ENCODE measurements around the gene STON2. TPM values are rescaled to one million over a fixed set of nuclear protein-coding genes. Genes with fewer than 3 reads are reported as not detected.

STON2 gene, protein sequence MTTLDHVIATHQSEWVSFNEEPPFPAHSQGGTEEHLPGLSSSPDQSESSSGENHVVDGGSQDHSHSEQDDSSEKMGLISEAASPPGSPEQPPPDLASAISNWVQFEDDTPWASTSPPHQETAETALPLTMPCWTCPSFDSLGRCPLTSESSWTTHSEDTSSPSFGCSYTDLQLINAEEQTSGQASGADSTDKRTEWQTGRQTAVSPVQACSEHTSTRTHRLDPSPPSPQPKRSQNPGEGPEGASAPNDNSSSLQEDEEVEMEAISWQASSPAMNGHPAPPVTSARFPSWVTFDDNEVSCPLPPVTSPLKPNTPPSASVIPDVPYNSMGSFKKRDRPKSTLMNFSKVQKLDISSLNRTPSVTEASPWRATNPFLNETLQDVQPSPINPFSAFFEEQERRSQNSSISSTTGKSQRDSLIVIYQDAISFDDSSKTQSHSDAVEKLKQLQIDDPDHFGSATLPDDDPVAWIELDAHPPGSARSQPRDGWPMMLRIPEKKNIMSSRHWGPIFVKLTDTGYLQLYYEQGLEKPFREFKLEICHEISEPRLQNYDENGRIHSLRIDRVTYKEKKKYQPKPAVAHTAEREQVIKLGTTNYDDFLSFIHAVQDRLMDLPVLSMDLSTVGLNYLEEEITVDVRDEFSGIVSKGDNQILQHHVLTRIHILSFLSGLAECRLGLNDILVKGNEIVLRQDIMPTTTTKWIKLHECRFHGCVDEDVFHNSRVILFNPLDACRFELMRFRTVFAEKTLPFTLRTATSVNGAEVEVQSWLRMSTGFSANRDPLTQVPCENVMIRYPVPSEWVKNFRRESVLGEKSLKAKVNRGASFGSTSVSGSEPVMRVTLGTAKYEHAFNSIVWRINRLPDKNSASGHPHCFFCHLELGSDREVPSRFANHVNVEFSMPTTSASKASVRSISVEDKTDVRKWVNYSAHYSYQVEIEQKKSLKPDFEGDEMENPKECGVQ
- under 1 TPM; 0.30 to 0.37 TPM for total RNA-seq

DNA sequence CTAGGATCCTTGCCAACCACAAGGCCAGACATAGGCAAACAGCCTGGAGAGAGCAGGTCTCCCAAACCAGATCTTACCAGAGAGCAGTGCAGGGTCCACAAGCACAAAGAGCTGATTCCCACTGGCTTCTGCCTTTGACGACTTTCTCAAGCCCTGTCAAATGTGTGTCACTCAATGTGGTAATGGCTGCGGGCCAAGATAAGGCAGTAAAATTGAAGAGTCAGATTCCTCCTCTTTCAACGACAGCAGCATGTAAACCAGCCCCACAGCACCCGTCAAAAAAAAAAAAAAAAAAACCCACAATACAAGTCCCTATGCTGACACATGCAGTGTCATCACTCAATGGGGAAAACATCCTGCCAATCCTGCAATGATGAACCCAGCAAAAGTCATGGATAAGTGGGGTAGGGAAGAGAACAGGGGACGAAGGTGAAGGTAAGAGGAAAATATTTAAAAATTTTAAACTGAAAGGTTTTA is at the start of gene STON2:
Gene STON2, minus strand, starts transcription at position 123 of the 477 bp plus-strand sequence. CDS start 1,942 bp downstream, outside the sequence.
- peaks cover 9% of the 10 kb centered on the region for H3K27me3 Mint-ChIP-seq
- H3K27ac Mint-ChIP-seq = no peak within 1 kb of the TSS
- peak; percentile 10 for DNase-seq
- H3K4me3 Mint-ChIP-seq = no peak within 1 kb of the TSS
- no peaks in the 10 kb centered on the region for H3K36me3 Mint-ChIP-seq
- peaks cover 12% of the 10 kb centered on the region for H3K4me1 Mint-ChIP-seq
- peaks cover 4% of the 10 kb centered on the region for H3K9me3 Mint-ChIP-seq

DNA sequence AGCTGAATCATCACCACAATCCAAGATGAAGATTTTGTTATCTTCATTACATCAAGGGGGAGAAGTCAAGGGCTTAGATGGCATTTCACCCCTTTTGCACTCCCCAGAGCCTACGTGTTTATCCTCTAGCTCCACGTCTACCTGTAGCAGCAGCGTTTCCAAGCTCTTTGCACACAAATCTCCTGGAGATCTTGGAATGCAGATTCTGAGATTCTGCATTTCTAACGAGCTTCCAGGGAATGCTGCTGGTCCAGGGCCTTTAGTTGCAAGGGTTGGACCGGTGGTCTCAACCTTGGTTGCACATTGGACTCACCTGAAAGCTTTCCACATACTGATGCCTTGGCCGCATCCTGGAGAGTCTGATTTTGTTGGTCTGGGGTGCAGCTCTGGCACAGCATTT is 49.5 kb upstream of the STON2 start:
- Mint-ChIP-seq H3K9me3 (no peaks in the 10 kb centered on the region), H3K4me1 (peaks cover 2% of the 10 kb centered on the region), H3K36me3 (no peaks in the 10 kb centered on the region), H3K27me3 (peaks cover 20% of the 10 kb centered on the region), H3K27ac (no peak overlapping the region), H3K4me3 (no peak overlapping the region)
- no peak for DNase-seq

DNA sequence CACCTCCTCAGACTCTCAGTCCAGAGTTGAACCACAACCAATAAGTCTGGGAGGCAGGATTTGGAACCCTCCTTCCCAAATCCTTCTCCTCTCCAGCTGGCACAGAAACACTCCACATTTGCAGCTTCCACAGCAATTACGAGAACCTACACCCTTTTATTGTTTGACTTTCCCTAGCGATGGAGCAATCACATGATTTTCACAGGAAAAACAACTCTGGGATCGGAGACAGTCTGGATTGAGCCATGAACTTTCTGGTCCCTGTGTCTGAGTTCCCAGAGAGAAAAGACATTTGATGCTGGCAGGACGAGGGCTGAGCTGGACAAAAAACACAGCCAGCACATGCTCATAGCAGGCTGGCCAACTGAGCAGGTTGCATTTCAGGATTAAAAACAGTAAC is 49.0 kb upstream of the STON2 start:
- DNase-seq = no peak
- Mint-ChIP-seq H3K4me1 (peaks cover 2% of the 10 kb centered on the region), H3K4me3 (no peak overlapping the region), H3K27me3 (peaks cover 24% of the 10 kb centered on the region), H3K36me3 (no peaks in the 10 kb centered on the region), H3K9me3 (no peaks in the 10 kb centered on the region), H3K27ac (no peak overlapping the region)

DNA sequence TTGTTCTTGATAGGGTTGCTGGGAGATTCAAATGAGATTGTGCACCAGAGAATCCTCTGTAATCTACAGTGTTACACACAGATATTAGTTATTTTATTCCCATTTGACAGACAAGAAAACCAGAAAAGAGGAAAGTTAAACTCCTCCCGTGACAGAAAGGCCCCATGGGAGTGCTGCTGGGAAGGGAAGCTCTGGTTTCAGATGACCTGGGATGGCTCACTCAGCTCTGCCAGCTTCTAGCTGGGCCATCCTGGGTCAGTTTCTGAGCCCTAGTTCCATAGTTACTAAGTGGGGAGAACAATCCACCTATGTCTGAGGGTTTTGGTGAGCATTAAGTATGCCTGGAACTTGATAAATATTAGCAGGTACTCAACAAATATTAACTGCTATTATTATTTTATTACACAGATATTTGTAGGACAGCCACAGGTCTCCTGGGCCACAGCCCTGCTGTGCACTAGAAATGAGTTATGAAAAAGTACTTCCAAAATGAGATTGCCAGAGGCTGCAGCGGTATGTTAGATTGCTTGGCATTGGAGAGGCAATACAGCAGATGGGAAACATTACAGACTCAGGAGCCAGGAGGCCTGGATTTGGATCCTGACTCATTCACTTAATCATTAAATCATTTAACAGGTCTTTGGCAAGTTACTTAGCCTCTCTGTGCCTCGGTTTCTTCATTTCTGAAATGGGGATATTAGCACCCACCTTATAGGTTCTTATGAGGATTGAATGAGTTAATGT is 47.1 kb upstream of the STON2 start:
- no peak for DNase-seq
- no peaks in the 10 kb centered on the region for H3K9me3 Mint-ChIP-seq
- no peak overlapping the region for H3K27ac Mint-ChIP-seq
- H3K36me3 Mint-ChIP-seq = no peaks in the 10 kb centered on the region
- H3K27me3 Mint-ChIP-seq = peaks cover 35% of the 10 kb centered on the region
- H3K4me3 Mint-ChIP-seq = no peak overlapping the region
- no peaks in the 10 kb centered on the region for H3K4me1 Mint-ChIP-seq

DNA sequence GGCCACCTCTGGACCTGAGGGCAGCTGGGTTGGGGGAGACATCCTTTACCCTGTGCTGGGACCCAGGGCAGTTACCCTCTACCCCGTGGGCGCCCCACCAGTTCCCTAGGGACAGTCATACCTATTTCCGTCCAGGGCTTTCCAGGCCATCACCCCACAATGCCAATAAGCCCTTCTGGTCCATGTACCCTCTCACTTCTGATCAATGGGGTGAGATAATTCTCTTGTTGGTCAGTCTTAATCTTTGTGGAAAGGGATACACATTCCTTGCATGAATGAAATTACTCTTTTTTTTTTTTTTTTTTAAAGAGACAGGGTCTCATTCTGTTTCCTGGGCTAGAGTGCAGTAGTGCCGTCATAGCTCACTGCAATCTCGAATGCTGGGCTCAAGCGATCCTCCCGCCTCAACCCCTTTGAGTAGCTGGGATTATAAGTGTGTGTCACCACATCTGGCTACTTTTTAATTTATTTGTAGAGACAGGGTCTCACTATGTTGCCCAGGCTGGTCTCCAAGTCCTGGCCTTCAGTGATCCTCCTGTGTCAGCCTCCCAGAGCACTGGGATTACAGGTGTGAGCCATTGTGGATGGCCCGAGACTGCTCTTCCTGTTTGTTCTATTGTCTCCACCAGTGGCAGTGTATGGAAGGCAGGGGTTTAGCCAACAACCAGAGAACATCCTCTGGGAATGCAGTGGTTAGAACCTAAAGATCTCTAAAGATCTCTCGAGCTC is 46.3 kb upstream of the STON2 start:
- H3K36me3 Mint-ChIP-seq = no peaks in the 10 kb centered on the region

DNA sequence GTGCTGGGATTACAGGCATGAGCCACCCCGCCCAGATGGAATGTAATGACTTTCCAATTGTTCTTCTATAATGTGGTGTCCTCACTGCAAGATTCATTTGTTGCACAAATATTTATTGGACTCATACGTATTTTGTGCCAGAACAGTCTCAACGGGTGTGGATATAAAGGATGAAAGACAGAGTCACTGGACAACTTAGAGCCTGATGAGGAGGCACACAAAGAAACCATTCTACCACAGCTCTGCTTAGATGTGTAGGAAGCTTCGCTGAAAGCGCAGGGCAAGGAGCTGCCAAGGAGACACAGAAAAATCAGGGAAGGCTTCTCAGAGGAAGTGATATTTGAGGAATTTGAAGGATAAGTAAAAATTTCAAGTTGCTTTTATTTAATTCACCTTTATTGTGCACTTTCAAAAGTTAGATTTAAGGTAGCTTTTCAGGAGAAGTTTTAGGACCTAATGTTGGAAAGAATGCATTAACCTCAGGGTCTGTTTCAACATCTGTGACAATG is 41.6 kb upstream of the STON2 start:
- Mint-ChIP-seq H3K27ac (no peak overlapping the region), H3K27me3 (peaks cover 71% of the 10 kb centered on the region), H3K4me1 (peaks cover 4% of the 10 kb centered on the region)

More for the DNA sequence above, 46.3 kb upstream of the STON2 start:
- H3K4me3 Mint-ChIP-seq = no peak overlapping the region
- peaks cover 40% of the 10 kb centered on the region for H3K27me3 Mint-ChIP-seq
- H3K4me1 Mint-ChIP-seq = no peaks in the 10 kb centered on the region
- DNase-seq = no peak
- H3K27ac Mint-ChIP-seq = no peak overlapping the region
- H3K9me3 Mint-ChIP-seq = no peaks in the 10 kb centered on the region

DNA sequence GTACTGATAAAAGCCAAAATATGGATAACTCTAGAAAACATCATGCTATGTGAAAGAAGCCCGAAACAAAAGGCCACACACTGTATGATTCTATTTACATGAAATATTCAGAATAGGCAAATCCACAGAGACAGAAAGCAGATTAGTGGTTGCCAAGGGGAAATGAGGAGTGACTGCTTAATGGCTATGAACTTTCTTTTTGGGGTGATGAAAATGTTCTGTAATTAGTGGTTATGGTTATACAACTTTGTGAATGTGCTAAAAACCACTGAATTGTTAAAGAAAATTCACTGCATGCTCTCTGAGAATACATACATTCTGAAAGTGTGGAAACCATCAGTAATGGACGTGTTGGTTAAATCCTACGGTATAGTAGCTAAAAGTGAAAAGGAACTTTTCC is 39.9 kb upstream of the STON2 start:
- H3K4me1 Mint-ChIP-seq = peaks cover 9% of the 10 kb centered on the region
- H3K4me3 Mint-ChIP-seq = no peak overlapping the region

More for the DNA sequence above, 41.6 kb upstream of the STON2 start:
- DNase-seq = no peak
- no peaks in the 10 kb centered on the region for H3K36me3 Mint-ChIP-seq
- no peak overlapping the region for H3K4me3 Mint-ChIP-seq
- H3K9me3 Mint-ChIP-seq = no peaks in the 10 kb centered on the region

DNA sequence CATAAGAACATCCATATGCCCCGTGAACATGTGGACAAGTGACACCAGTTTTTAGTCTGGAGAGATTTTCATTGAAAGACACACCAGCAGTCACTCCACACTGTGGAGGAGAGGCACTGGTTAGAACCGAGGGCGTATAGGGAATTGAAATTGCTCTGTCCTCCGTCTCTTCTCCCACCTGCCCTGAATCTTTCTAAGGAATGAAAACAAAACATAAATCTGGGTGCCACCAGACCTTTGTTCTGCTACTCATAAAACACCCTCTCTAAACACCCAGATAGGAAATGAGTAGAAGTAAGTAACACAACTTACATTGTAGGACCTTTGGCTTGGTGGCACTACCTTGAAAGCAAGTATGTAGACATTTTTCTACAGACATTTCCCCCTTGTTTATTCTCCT is 37.1 kb upstream of the STON2 start:
- H3K27ac Mint-ChIP-seq = no peak overlapping the region
- H3K4me3 Mint-ChIP-seq = peak overlapping the region; percentile 61
- H3K27me3 Mint-ChIP-seq = peaks cover 88% of the 10 kb centered on the region

More for the DNA sequence above, 39.9 kb upstream of the STON2 start:
- Mint-ChIP-seq H3K27me3 (peaks cover 77% of the 10 kb centered on the region), H3K36me3 (no peaks in the 10 kb centered on the region), H3K9me3 (no peaks in the 10 kb centered on the region), H3K27ac (no peak overlapping the region)
- DNase-seq = no peak

DNA sequence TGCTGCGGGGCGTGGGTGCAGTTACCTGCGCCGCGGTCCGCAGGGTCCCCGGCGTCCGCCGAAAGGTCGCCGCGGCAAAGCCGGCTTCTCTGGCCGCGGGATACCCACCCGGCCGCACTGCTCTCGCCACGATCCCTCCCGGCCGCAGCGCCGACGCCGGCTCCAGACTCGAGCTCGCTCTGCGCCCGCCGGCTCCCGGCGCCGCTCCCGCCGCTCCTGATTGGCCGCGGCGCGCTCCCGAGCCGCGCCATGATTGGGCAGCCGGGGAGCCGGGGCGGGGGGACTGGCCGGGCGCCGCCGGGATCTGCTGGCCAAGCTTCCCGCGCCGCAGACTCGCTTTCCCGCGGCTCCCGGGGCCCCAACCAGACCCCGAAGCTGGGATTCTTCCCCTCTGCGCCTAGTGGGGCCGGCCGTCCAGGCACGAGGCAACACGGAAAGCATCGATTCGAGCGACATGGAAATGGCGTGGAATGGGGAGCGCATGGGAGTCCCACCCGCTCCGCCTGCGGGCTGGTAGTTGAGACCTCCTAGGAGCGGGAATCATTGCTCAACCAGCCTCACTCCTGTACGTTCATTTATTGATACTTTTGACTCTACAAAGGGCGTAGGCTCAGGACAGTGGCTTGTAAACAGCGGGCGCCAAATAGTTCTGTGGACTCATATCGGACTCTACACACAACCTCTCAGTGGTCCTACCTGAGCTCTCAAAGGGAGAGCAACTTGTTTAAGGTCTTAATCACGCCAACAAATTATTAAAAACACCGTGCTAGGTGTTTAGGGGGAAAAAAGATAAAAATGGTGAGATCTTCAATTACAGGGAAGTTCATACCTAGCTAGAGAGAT is 36.4 kb upstream of the STON2 start:
- Mint-ChIP-seq H3K4me1 (peaks cover 14% of the 10 kb centered on the region), H3K27me3 (peaks cover 90% of the 10 kb centered on the region), H3K27ac (no peak overlapping the region), H3K9me3 (no peaks in the 10 kb centered on the region), H3K36me3 (no peaks in the 10 kb centered on the region), H3K4me3 (peak overlapping the region; percentile 61)
- peak; percentile 73 for DNase-seq

More for the DNA sequence above, 37.1 kb upstream of the STON2 start:
- Mint-ChIP-seq H3K9me3 (no peaks in the 10 kb centered on the region), H3K36me3 (no peaks in the 10 kb centered on the region), H3K4me1 (peaks cover 14% of the 10 kb centered on the region)
- DNase-seq = no peak

DNA sequence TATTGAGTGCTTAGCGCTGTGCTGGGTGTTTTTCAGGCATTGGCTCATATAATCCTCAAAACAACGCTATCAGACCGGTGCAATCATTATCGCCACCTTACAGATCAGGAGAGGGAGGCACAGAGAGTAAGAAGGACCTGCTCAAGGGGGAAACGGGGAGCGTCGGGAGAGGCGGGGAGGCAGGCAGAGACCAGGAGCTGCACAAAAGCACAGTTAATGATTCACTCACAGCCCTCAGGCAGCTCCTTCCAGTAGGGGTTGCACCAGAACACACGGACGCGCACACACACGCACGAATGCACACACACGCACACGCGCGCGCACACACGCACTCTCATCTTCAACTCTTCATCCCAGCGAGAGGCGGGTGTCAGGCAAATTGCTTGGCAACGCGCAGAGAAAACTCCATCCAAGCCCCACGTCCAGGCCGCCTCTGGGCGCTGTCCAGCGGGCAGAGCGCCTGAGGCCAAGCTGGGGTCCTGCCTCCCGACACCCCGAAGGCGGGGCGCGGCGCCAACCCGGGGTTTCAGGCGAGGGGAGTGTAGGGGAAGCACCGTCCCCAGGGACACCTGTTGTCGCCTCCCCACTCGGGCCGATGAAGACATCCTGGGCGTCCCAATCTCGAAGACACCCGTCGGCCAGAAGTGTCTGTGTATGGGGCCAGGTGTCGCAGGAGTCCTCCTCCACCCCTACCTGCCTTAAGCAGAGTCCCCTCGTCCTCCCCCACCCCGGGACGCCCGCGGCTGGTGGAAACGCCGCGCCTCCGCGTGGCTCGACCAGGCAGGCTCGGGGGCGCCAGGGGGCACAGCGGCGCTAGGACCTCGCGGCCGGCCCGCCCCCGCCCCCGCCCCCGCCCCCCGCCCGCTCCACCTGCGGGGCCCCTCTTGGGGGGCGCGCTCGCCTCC is 35.5 kb upstream of the STON2 start:
- no peaks in the 10 kb centered on the region for H3K36me3 Mint-ChIP-seq
- peaks cover 81% of the 10 kb centered on the region for H3K27me3 Mint-ChIP-seq
- H3K4me1 Mint-ChIP-seq = peaks cover 14% of the 10 kb centered on the region
- peak; percentile 22 for DNase-seq
- no peak overlapping the region for H3K27ac Mint-ChIP-seq
- peak overlapping the region; percentile 74 for H3K4me3 Mint-ChIP-seq
- no peaks in the 10 kb centered on the region for H3K9me3 Mint-ChIP-seq

DNA sequence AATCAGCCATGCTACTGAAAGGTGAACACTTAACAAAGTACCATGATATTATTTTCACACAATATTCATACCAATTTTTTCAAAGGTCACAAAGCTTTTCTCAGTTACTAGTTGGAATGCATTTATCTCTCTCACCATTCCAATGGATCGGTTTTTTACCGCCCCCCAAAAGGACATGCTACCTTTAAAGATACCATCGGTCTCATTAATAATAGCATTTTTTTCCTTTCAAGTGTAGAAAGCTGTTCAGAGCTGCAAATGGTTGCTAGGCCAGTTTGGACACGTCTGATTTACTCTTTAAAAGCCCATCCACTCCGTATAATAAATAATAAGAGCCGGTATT is 34.9 kb upstream of the STON2 start:
- Mint-ChIP-seq H3K36me3 (no peaks in the 10 kb centered on the region), H3K4me1 (peaks cover 14% of the 10 kb centered on the region), H3K27ac (no peak overlapping the region), H3K4me3 (peak overlapping the region; percentile 74), H3K9me3 (no peaks in the 10 kb centered on the region), H3K27me3 (peaks cover 77% of the 10 kb centered on the region)
- no peak for DNase-seq

DNA sequence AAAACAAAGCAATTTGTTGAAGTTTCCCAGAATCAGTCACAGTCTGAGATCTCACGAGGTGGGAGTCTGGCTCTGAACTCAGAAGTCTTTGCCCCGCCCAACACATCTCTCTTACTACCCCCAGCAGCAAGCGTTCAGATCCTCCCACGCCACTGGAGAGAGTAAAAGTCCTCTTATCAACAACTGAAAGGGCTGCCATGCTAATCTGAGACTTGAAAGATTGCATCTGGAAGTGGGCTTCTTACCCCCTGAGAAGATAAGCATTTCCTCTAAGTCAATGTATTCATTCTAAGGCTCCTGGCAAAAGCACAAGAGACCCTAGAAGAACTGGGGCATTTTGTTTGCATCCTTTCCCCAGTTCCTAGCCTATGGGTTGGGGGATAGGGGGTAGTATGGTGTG is 34.1 kb upstream of the STON2 start:
- Mint-ChIP-seq H3K27ac (no peak overlapping the region), H3K9me3 (no peaks in the 10 kb centered on the region), H3K4me1 (peaks cover 14% of the 10 kb centered on the region), H3K27me3 (peaks cover 77% of the 10 kb centered on the region), H3K36me3 (no peaks in the 10 kb centered on the region), H3K4me3 (no peak overlapping the region)
- no peak for DNase-seq
